Mesothelial cell of epicardium (in vitro differentiated cells): Measurements from ENCODE around the gene CCDC71. TPM values are rescaled to one million over a fixed set of nuclear protein-coding genes. Genes with fewer than 3 reads are reported as not detected.

Source experiments
- DNase-seq, 2 experiments: peaks; one replicate each; pipeline ENCODE4 v3.0.0; 2021; ENCODE audit warnings: low spot score in 2 of 2; ENCODE audit not compliant: unreplicated experiment in 2 of 2
- H3K27ac Mint-ChIP-seq: 2 replicates; pipeline ENCODE4 v1.8.0; 2021; ENCODE audit warnings: mixed read lengths
- H3K27me3 Mint-ChIP-seq: 2 replicates; pipeline ENCODE4 v1.8.0; 2021; ENCODE audit warnings: low read depth, mixed read lengths
- H3K36me3 Mint-ChIP-seq: 2 replicates; pipeline ENCODE4 v1.8.0; 2021; ENCODE audit warnings: mixed read lengths
- H3K4me1 Mint-ChIP-seq: 2 replicates; pipeline ENCODE4 v1.8.0; 2021; ENCODE audit warnings: mixed read lengths
- H3K4me3 Mint-ChIP-seq: 2 replicates; pipeline ENCODE4 v1.8.0; 2021; ENCODE audit warnings: mild to moderate bottlenecking, moderate library complexity, mixed read lengths
- H3K9me3 Mint-ChIP-seq: 2 replicates; pipeline ENCODE4 v1.8.0; 2021; ENCODE audit warnings: mixed read lengths
- CTCF ChIP-seq: fragments of 200-600 bp; sonication (generic); IDR thresholded peaks from one replicate; pipeline ENCODE4 v1.5.0; 2021; ENCODE audit warnings: antibody characterized with exemption; ENCODE audit not compliant: unreplicated experiment
- total RNA-seq: library from RNA; stranded (reverse); gene quantifications from 3 replicates; pipeline ENCODE4 v1.2.1, GENCODE V29; 2021

CCDC71 gene
- total RNA-seq, 1 donor from 2014 or later: 28.9 TPM

- Mint-ChIP-seq H3K4me1 (peaks cover 30% of the 10 kb centered on the region), H3K27ac (peak overlapping the region; percentile 90), H3K9me3 (no peaks in the 10 kb centered on the region), H3K36me3 (no peaks in the 10 kb centered on the region), H3K4me3 (peak overlapping the region; percentile 83), H3K27me3 (no peaks in the 10 kb centered on the region)
- DNase-seq: peak in 1 of 2 experiments; percentile 55
- no peak for TF ChIP-seq CTCF
Measured at GRCh38 chr3:49173116-49173791, 7.1 kb upstream of the CCDC71 start.

- H3K27ac Mint-ChIP-seq: peak overlapping the region; percentile 90
- peaks cover 30% of the 10 kb centered on the region for H3K4me1 Mint-ChIP-seq
- H3K4me3 Mint-ChIP-seq: peak overlapping the region; percentile 83
- no peaks in the 10 kb centered on the region for H3K9me3 Mint-ChIP-seq
- DNase-seq: no peak
- peaks cover 3% of the 10 kb centered on the region for H3K27me3 Mint-ChIP-seq
- no peak for TF ChIP-seq CTCF
- H3K36me3 Mint-ChIP-seq: no peaks in the 10 kb centered on the region
Measured at GRCh38 chr3:49172551-49173041, 6.5 kb upstream of the CCDC71 start.

- H3K9me3 Mint-ChIP-seq: no peaks in the 10 kb centered on the region
- H3K4me3 Mint-ChIP-seq: peak overlapping the region; percentile 83
- peaks cover 6% of the 10 kb centered on the region for H3K27me3 Mint-ChIP-seq
- H3K36me3 Mint-ChIP-seq: no peaks in the 10 kb centered on the region
- H3K4me1 Mint-ChIP-seq: peaks cover 30% of the 10 kb centered on the region
- peak overlapping the region; percentile 94 for H3K27ac Mint-ChIP-seq
- DNase-seq: no peak
- TF ChIP-seq CTCF: no peak
Measured at GRCh38 chr3:49171775-49172500, 5.8 kb upstream of the CCDC71 start.

- H3K36me3 Mint-ChIP-seq: no peaks in the 10 kb centered on the region
- peak; percentile 76 to 93 for DNase-seq
- peak within 1 kb of the TSS; percentile 83 for H3K4me3 Mint-ChIP-seq
- H3K27me3 Mint-ChIP-seq: peaks cover 6% of the 10 kb centered on the region
- no peaks in the 10 kb centered on the region for H3K9me3 Mint-ChIP-seq
- H3K27ac Mint-ChIP-seq: peak within 1 kb of the TSS; percentile 95
- H3K4me1 Mint-ChIP-seq: peaks cover 31% of the 10 kb centered on the region
- peak; percentile 92 for TF ChIP-seq CTCF
Measured at GRCh38 chr3:49171119-49171774, 5.1 kb upstream of the CCDC71 start, which contains the start of gene KLHDC8B. Gene KLHDC8B, plus strand, starts transcription at chr3:49171598. Its CDS starts 1,172 bp downstream, at chr3:49172770.

- TF ChIP-seq CTCF: no peak
- Mint-ChIP-seq H3K27ac (peak overlapping the region; percentile 95), H3K4me3 (peak overlapping the region; percentile 83), H3K36me3 (no peaks in the 10 kb centered on the region), H3K9me3 (no peaks in the 10 kb centered on the region), H3K27me3 (peaks cover 6% of the 10 kb centered on the region), H3K4me1 (peaks cover 31% of the 10 kb centered on the region)
- DNase-seq: no peak
Measured at GRCh38 chr3:49170744-49171118, 4.6 kb upstream of the CCDC71 start.
